ENCODE results near the gene CAMK1G.

The CAMK1G gene

GRCh38 chr1:209643285-209644020 is 59.9 kb downstream of the CAMK1G start:
- no peak for DNase-seq

GRCh38 chr1:209645574-209646452 is 62.3 kb downstream of the CAMK1G start:
- DNase-seq: no peak

GRCh38 chr1:209646558-209646957 is 63.0 kb downstream of the CAMK1G start:
- DNase-seq: no peak

- no peak for DNase-seq
Measured at GRCh38 chr1:209647156-209647555, 63.6 kb downstream of the CAMK1G start.

- no peak for DNase-seq
Measured at GRCh38 chr1:209648346-209648745, 64.8 kb downstream of the CAMK1G start.

GRCh38 chr1:209648931-209649776 is 65.6 kb downstream of the CAMK1G start:
- DNase-seq: peak; percentile 72

- DNase-seq: no peak
Measured at GRCh38 chr1:209650454-209650853, 66.9 kb downstream of the CAMK1G start.

- DNase-seq: peak; percentile 73
Measured at GRCh38 chr1:209651138-209651587, 67.6 kb downstream of the CAMK1G start.

GRCh38 chr1:209652121-209652735 is 68.7 kb downstream of the CAMK1G start, which contains the start of gene LAMB3:
TSS of gene LAMB3 (minus strand) at chr1:209652425. CDS start at chr1:209650944, 1,481 bp downstream.
- no peak for DNase-seq

- peak; percentile 72 for DNase-seq
Measured at GRCh38 chr1:209652873-209653401, 69.4 kb downstream of the CAMK1G start.

- no peak for DNase-seq
Measured at GRCh38 chr1:209653915-209654351, 70.4 kb downstream of the CAMK1G start.

GRCh38 chr1:209655411-209656231 is 72.1 kb downstream of the CAMK1G start:
- no peak for DNase-seq

- no peak for DNase-seq
Measured at GRCh38 chr1:209657140-209657879, 73.8 kb downstream of the CAMK1G start.

- no peak for DNase-seq
Measured at GRCh38 chr1:209657918-209658317, 74.4 kb downstream of the CAMK1G start.

- DNase-seq: no peak
Measured at GRCh38 chr1:209659909-209660308, 76.4 kb downstream of the CAMK1G start.

GRCh38 chr1:209661071-209661470 is 77.6 kb downstream of the CAMK1G start:
- DNase-seq: no peak

GRCh38 chr1:209662879-209663327 is 79.4 kb downstream of the CAMK1G start:
- DNase-seq: no peak

Measured in NCI-H226 (cell line).